Karpas-422 (cell line): ENCODE measurements around the gene ALDH4A1. TPM values are rescaled to one million over a fixed set of nuclear protein-coding genes. Genes with fewer than 3 reads are reported as not detected.

Source experiments
- small RNA-seq: library from RNA; depleted of rRNA; stranded (forward); fragments of <200 nt; gene quantifications from one replicate; pipeline ENCODE3, GENCODE V24; 2014
- total RNA-seq: library from RNA; depleted of rRNA; stranded (reverse); fragments of >200 nt; shearing (Covaris generic); gene quantifications from 2 replicates; pipeline ENCODE4 v1.2.3, GENCODE V29; 2014; ENCODE audit warnings: low replicate concordance; rRNA removed

The ALDH4A1 gene
- total RNA-seq, 1 experiment from 2014 or later, result not detected

Small RNA genes within 50 kb of the gene (small RNA-seq; reads per million reads assigned to genes)
- not detected for gene MIR1290
- gene MIR4695, result not detected

Other genes starting within 250 kb of the ALDH4A1 start
- gene TAS1R2, start 42.9 kb downstream of the ALDH4A1 start, total RNA-seq, result not detected in 2 replicates
- gene IFFO2, start 54.1 kb upstream of the ALDH4A1 start, total RNA-seq, result not detected in 2 replicates